Tibial nerve (tissue), 4 donors: ENCODE measurements around the gene SLC35G2. TPM values are rescaled to one million over a fixed set of nuclear protein-coding genes. Genes with fewer than 3 reads are reported as not detected.
A peak's percentile ranks its signal among the peaks of the same experiment; 100 is the strongest.

Experiments used
- DNase-seq, 2 donors: peaks; one replicate each; pipeline ENCODE4 v3.0.0-alpha.2; 2019; ENCODE audit warnings: low spot score in 2 of 2
- H3K27ac ChIP-seq, 4 donors: fragments of 200-600 bp; sonication (generic) in 3 of 4; one replicate each; pipeline ENCODE4 v1.5.1; 2017 to 2019; ENCODE audit warnings: mild to moderate bottlenecking in 1 of 4
- H3K27me3 ChIP-seq, 2 donors: fragments of 200-600 bp; sonication (generic) in 1 of 2; one replicate each; pipeline versions ENCODE4 v1.5.1 to v1.6.0; 2017 to 2019
- H3K36me3 ChIP-seq, 3 donors: fragments of 200-600 bp; sonication (generic); one replicate each; pipeline ENCODE4 v1.5.1; 2018 to 2019
- H3K4me1 ChIP-seq, 4 donors: fragments of 200-600 bp; sonication (generic) in 3 of 4; one replicate each; pipeline ENCODE4 v1.5.1; 2017 to 2019
- H3K4me3 ChIP-seq, 4 donors: fragments of 200-600 bp; sonication (generic) in 3 of 4; one replicate each; pipeline ENCODE4 v1.5.1; 2017 to 2019; ENCODE audit warnings: mild to moderate bottlenecking in 1 of 4, moderate library complexity in 1 of 4
- H3K9me3 ChIP-seq, 4 donors: fragments of 200-600 bp; sonication (generic) in 3 of 4; one replicate each; pipeline ENCODE4 v1.5.1; 2017 to 2019
- EP300 ChIP-seq, 2 donors: sonication (generic); formaldehyde crosslinking; IDR thresholded peaks; one replicate each; pipeline ENCODE4 v1.6.1; 2017; ENCODE audit warnings: antibody characterized with exemption in 2 of 2, mild to moderate bottlenecking in 1 of 2
- POLR2A ChIP-seq, 2 donors: fragments of 450-650 bp; IDR thresholded peaks; one replicate each; pipeline ENCODE4 v1.6.1; 2017; ENCODE audit warnings: antibody characterized with exemption in 2 of 2, mild to moderate bottlenecking in 2 of 2, moderate library complexity in 2 of 2
- WGBS, 2 donors: methylation state at CpG; one replicate each; pipeline ENCODE4 v1.1.5; 2018; 5-methylcytosine and 5-hydroxymethylcytosine counted together
- total RNA-seq, 4 donors: library from RNA; depleted of rRNA; stranded (reverse); fragments of >200 nt; gene quantifications; one replicate each; pipeline ENCODE4 v1.1.0, GENCODE V29; 2016
- TF ChIP-seq, protein P1 (sequence below), 5 experiments: fragments of 200-600 bp in 3 of 5; fragments of 450-650 bp in 2 of 5; sonication (generic) in 3 of 5; IDR thresholded peaks; one replicate each; pipeline ENCODE4 v1.5.1; 2016 to 2019; ENCODE audit warnings: antibody characterized with exemption in 5 of 5, mild to moderate bottlenecking in 3 of 5, moderate library complexity in 2 of 5

The SLC35G2 gene
- total RNA-seq, 4 donors from 2014 or later = 4.2 to 12.2 (median 6.6) TPM

DNA sequence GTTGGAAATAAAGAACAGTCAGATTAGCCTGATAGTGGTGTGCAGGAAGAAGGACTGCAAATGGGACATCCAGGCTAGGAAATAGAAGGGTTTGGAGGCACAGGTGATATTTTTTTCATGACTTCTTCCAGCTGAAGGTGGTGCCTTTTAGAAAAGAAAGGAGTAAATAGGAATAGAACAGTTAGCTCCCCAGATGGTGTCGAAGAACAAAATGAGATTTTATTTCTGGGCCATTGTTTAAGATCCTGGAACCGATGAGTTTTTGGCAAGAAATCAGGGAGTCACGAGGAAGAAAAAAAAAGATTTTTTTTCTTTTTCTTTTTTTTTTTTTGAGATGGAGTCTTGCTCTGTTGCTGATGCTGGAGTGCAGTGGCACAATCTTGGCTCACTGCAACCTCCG lies 33.3 kb downstream of the SLC35G2 start:
- no peak for DNase-seq
- Histone ChIP-seq H3K4me3 (no peak overlapping the region), H3K4me1 (no peaks in the 10 kb centered on the region), H3K9me3 (no peaks in the 10 kb centered on the region), H3K27ac (peak overlapping the region in 1 of 4 donors; percentile 44), H3K36me3 (peaks cover 0 to 9% (median 0%) of the 10 kb centered on the region in 3 donors), H3K27me3 (no peaks in the 10 kb centered on the region)
- no peak for TF ChIP-seq POLR2A (IDR thresholded peaks at IDR 0.05)
- no peak for TF ChIP-seq EP300 (IDR thresholded peaks at IDR 0.05)
- TF ChIP-seq, protein P1, sequence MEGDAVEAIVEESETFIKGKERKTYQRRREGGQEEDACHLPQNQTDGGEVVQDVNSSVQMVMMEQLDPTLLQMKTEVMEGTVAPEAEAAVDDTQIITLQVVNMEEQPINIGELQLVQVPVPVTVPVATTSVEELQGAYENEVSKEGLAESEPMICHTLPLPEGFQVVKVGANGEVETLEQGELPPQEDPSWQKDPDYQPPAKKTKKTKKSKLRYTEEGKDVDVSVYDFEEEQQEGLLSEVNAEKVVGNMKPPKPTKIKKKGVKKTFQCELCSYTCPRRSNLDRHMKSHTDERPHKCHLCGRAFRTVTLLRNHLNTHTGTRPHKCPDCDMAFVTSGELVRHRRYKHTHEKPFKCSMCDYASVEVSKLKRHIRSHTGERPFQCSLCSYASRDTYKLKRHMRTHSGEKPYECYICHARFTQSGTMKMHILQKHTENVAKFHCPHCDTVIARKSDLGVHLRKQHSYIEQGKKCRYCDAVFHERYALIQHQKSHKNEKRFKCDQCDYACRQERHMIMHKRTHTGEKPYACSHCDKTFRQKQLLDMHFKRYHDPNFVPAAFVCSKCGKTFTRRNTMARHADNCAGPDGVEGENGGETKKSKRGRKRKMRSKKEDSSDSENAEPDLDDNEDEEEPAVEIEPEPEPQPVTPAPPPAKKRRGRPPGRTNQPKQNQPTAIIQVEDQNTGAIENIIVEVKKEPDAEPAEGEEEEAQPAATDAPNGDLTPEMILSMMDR (IDR thresholded peaks at IDR 0.05) = no peak
- 56 to 61% methylated on average over 4 of the region's 4 CpGs for WGBS, 2 donors

DNA sequence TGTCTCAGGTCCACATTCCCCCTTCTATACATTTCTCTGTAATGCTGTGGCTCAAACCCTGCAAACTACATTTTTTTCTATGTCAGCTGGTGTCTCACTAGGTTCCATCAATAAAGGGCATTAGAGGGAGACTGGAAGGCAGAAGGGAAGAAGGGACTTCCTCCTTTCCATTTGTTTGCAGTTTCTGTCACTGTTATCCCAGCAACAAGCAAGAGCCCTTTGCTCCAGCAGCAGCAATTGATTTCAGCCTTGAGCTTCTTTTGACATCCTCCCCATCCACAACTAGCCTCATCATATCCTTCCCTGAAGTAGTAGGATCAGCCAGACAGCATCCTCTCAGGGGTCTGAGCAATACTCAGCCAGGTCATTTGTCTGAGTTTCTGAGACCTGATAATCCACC lies 37.7 kb downstream of the SLC35G2 start:
- no peaks in the 10 kb centered on the region for H3K27me3 ChIP-seq
- peaks cover 0 to 17% (median 6%) of the 10 kb centered on the region in 4 donors for H3K4me1 ChIP-seq
- TF ChIP-seq, protein P1 (IDR thresholded peaks at IDR 0.05) = no peak
- TF ChIP-seq POLR2A (IDR thresholded peaks at IDR 0.05) (no peak), EP300 (IDR thresholded peaks at IDR 0.05) (no peak)
- no peak overlapping the region for H3K4me3 ChIP-seq
- H3K9me3 ChIP-seq = no peaks in the 10 kb centered on the region
- no peak for DNase-seq
- peaks cover 0 to 9% (median 0%) of the 10 kb centered on the region in 3 donors for H3K36me3 ChIP-seq
- no peak overlapping the region for H3K27ac ChIP-seq

DNA sequence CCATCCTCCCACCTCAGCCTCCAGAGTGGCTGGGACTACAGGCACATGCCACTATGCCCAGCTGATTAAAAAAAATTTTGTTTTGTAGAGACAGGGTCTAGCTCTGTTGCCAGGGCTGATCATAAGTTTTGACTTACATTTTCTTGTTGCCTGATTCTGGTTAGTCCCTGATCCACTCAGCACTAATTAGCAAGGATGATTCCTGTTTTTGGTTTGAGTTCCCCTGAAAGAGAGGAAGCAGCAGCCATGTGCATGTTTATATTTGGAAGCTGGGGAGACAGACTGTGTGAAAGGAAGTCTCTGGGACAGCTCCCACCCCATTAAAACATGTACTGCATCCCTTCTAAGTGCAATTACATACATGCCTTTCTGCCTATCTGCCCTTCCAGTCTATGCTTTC lies 39.5 kb downstream of the SLC35G2 start:
- Histone ChIP-seq H3K4me3 (no peak overlapping the region), H3K27me3 (no peaks in the 10 kb centered on the region), H3K27ac (peak overlapping the region in 1 of 4 donors; percentile 8), H3K4me1 (peaks cover 0 to 21% (median 6%) of the 10 kb centered on the region in 4 donors), H3K36me3 (peaks cover 0 to 9% (median 0%) of the 10 kb centered on the region in 3 donors), H3K9me3 (no peaks in the 10 kb centered on the region)
- no peak for DNase-seq
- TF ChIP-seq EP300 (IDR thresholded peaks at IDR 0.05) = peak in 1 of 2 donors; percentile 77
- TF ChIP-seq, protein P1 (IDR thresholded peaks at IDR 0.05) = no peak

DNA sequence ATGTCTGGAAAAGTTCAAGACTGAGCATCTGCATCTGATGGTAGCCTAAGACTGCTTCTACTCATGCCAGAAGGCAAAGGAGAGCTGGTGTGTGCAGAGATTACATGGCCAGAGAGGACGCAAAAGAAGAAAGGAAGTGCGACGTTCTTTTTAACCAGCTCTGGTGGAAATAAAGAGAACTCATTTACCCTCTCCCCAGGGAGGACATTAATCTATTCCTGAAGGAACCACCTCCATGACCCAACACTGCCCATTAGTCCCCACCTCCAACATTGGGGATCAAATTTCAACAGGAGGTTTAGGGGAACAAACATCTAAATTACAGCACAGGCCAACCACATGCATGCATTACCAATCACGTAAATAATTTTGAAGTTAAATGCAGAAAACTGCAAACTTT lies 41.6 kb downstream of the SLC35G2 start:
- Histone ChIP-seq H3K4me1 (peaks cover 0 to 25% (median 6%) of the 10 kb centered on the region in 4 donors), H3K27ac (peak overlapping the region; percentile 20 to 98 (median 97)), H3K27me3 (no peaks in the 10 kb centered on the region), H3K36me3 (no peaks in the 10 kb centered on the region), H3K9me3 (no peaks in the 10 kb centered on the region), H3K4me3 (peak overlapping the region in 3 of 4 donors; percentile 89 to 99 (median 95))
- 33 to 41% methylated on average over 4 of the region's 4 CpGs for WGBS, 2 donors
- TF ChIP-seq EP300 (IDR thresholded peaks at IDR 0.05) (no peak), POLR2A (IDR thresholded peaks at IDR 0.05) (no peak)
- TF ChIP-seq, protein P1 (IDR thresholded peaks at IDR 0.05) = no peak
- DNase-seq = no peak

DNA sequence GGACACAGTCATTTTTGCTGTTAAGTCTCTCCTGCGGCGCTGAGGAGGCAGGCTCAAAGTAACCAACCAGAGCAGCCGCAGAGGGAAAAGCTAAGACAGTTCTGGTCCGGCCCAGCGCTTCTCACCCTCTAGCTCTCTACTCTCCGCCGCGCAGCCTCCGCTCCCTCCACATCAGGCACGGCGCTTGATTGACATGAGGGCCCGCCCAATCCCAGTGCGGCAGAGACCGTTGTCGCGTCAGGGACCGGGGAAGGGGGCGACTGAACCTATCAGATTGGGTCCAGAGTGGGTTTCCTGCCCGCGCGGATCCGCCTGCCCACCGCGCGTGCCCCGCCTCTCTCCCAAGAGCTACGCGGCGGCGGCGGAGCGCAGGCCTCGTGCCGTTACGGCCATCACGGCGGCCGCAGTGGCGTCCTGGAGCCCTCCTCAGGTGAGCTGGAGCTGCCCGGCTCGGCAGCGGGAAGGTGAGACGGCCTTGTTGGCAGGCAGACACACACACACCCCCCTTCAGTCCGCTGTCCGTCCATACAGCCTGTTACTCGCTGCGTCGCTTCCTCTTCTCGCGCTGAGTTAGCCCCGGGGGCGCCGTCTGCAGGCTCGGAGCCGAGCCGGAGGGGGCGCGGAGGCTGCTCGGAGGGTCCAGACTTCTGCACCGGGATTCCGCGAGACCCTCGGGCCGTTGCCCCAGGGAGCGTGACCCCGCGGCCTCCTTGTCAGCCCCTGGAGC lies 43.1 kb downstream of the SLC35G2 start, which contains the start of gene NCK1:
TSS of gene NCK1 (plus strand) at position 319 of the 727 bp plus-strand sequence. CDS start 65,794 bp downstream, outside the sequence.
- 1 to 2% methylated on average over 40 to 54 of the region's 67 CpGs for WGBS, 2 donors
- Histone ChIP-seq H3K27me3 (no peaks in the 10 kb centered on the region), H3K27ac (peak within 1 kb of the TSS; percentile 90 to 98 (median 97)), H3K9me3 (no peaks in the 10 kb centered on the region), H3K4me3 (peak within 1 kb of the TSS; percentile 87 to 99 (median 92)), H3K36me3 (no peaks in the 10 kb centered on the region), H3K4me1 (peaks cover 0 to 25% (median 6%) of the 10 kb centered on the region in 4 donors)
- TF ChIP-seq, protein P1 (IDR thresholded peaks at IDR 0.05) = peak in 2 of 5 experiments; percentile 38 to 47
- TF ChIP-seq EP300 (IDR thresholded peaks at IDR 0.05) (peak; percentile 31 to 98), POLR2A (IDR thresholded peaks at IDR 0.05) (peak; percentile 61 to 94)
- peak; percentile 97 to 98 for DNase-seq
